Transverse colon (tissue), 4 donors: ENCODE results near the gene TRPM4. TPM values are rescaled to one million over a fixed set of nuclear protein-coding genes. Genes with fewer than 3 reads are reported as not detected.

Experiments used
- DNase-seq: peaks from one replicate; pipeline ENCODE4 v3.0.0-alpha.2; 2019
- H3K27ac ChIP-seq, 4 donors: fragments of 200-600 bp; sonication (generic); 2 replicates each; pipeline ENCODE4 v1.5.1; 2016 to 2018; ENCODE audit warnings: inconsistent platforms in 4 of 4
- H3K27me3 ChIP-seq: fragments of 200-600 bp; sonication (generic); 2 replicates; pipeline ENCODE4 v1.5.1; 2017; ENCODE audit warnings: inconsistent platforms
- H3K36me3 ChIP-seq, 4 donors: fragments of 200-600 bp; sonication (generic); 2 replicates each; pipeline ENCODE4 v1.5.1; 2017 to 2019; ENCODE audit warnings: inconsistent platforms in 4 of 4
- H3K4me1 ChIP-seq, 4 donors: fragments of 200-600 bp; sonication (generic); 2 replicates each; pipeline ENCODE4 v1.5.1; 2017 to 2020; ENCODE audit warnings: inconsistent platforms in 4 of 4
- H3K4me3 ChIP-seq, 4 donors: fragments of 200-600 bp; sonication (generic); 1 replicate in 1 of 4; 2 replicates in 3 of 4; pipeline versions ENCODE4 v1.5.1 to v1.6.1; 2017 to 2019; ENCODE audit warnings: inconsistent platforms in 4 of 4
- H3K9me3 ChIP-seq, 2 donors: fragments of 200-600 bp; sonication (generic); 2 replicates each; pipeline ENCODE4 v1.5.1; 2017 to 2019; ENCODE audit warnings: inconsistent platforms in 2 of 2
- CTCF ChIP-seq, 5 experiments: fragments of 200-600 bp in 3 of 5; fragments of 450-650 bp in 2 of 5; sonication (generic) in 3 of 5; IDR thresholded peaks; 1 replicate in 2 of 5; 2 replicates in 3 of 5; pipeline ENCODE4 v1.5.1; 2016 to 2017; ENCODE audit warnings: antibody characterized with exemption in 5 of 5, inconsistent platforms in 3 of 5, mild to moderate bottlenecking in 2 of 5, moderate library complexity in 1 of 5
- EP300 ChIP-seq: sonication (generic); formaldehyde crosslinking; IDR thresholded peaks from one replicate; pipeline ENCODE4 v1.6.1; 2017; ENCODE audit warnings: antibody characterized with exemption, low read depth
- POLR2A ChIP-seq: fragments of 450-650 bp; IDR thresholded peaks from one replicate; pipeline ENCODE4 v1.6.1; 2016; ENCODE audit warnings: antibody characterized with exemption, mild to moderate bottlenecking, moderate library complexity
- POLR2AphosphoS5 ChIP-seq, 3 donors: sonication (generic); formaldehyde crosslinking; IDR thresholded peaks; one replicate each; pipeline ENCODE4 v1.6.1; 2016; ENCODE audit warnings: antibody characterized with exemption in 3 of 3
- WGBS, 2 donors: methylation state at CpG; one replicate each; pipeline ENCODE4 v1.1.5; 2018; ENCODE audit warnings: low coverage in 1 of 2; 5-methylcytosine and 5-hydroxymethylcytosine counted together
- in situ Hi-C, 4 donors: fragments of 200-750 bp; cut with MboI; loops; one replicate each; pipeline versions ENCODE4 v1.15.0 to v1.15.1; 2017; ENCODE audit warnings: low sequenced_read_pairs in 3 of 4, low pct_ligation_motif_present in 1 of 4, low pct_unique_long_range_greater_than_20kb in 1 of 4
- intact Hi-C: fragments of 100-400 bp; cut with DNase I; formaldehyde crosslinking; loops from one replicate; pipeline ENCODE4 v1.15.1; 2023; ENCODE audit warnings: low total_unique reads
- total RNA-seq, 4 donors: library from RNA; depleted of rRNA; stranded (reverse); fragments of >200 nt; gene quantifications; one replicate each; pipeline ENCODE4 v1.1.0, GENCODE V29; 2016

Gene TRPM4
- total RNA-seq, 4 donors from 2014 or later = 247 to 884 (median 568) TPM

- no peaks in the 10 kb centered on the region for H3K4me1 ChIP-seq
- no peak for DNase-seq
- TF ChIP-seq POLR2AphosphoS5 (IDR thresholded peaks at IDR 0.05) (no peak), EP300 (no peak), CTCF (IDR thresholded peaks at IDR 0.05) (no peak), POLR2A (no peak)
- WGBS, 2 donors = 81% methylated on average over 1 of the region's 1 CpG; no CpG with 5 or more reads in 1 of the 2 donors
- in situ Hi-C loops (no loop called here), intact Hi-C loops (no loop called here)
- H3K27me3 ChIP-seq = no peaks in the 10 kb centered on the region
- H3K9me3 ChIP-seq = no peaks in the 10 kb centered on the region
- no peak overlapping the region for H3K27ac ChIP-seq
- H3K36me3 ChIP-seq = no peaks in the 10 kb centered on the region
- no peak overlapping the region for H3K4me3 ChIP-seq
Observed at GRCh38 chr19:49233163-49233562, 75.6 kb downstream of the TRPM4 start.

GRCh38 chr19:49241769-49242168 is 84.2 kb downstream of the TRPM4 start:
- no peaks in the 10 kb centered on the region for H3K27me3 ChIP-seq
- DNase-seq = no peak
- H3K36me3 ChIP-seq = no peaks in the 10 kb centered on the region
- TF ChIP-seq CTCF (IDR thresholded peaks at IDR 0.05) (no peak), EP300 (no peak), POLR2A (no peak), POLR2AphosphoS5 (IDR thresholded peaks at IDR 0.05) (no peak)
- H3K4me1 ChIP-seq = peaks cover 0 to 11% (median 7%) of the 10 kb centered on the region in 4 donors
- H3K9me3 ChIP-seq = no peaks in the 10 kb centered on the region
- intact Hi-C loops = no loop called here
- 37 to 52% methylated on average over 6 to 7 of the region's 7 CpGs for WGBS, 2 donors
- in situ Hi-C loops = no loop called here
- H3K27ac ChIP-seq = no peak overlapping the region
- no peak overlapping the region for H3K4me3 ChIP-seq

- Histone ChIP-seq H3K4me1 (peaks cover 0 to 11% (median 7%) of the 10 kb centered on the region in 4 donors), H3K36me3 (no peaks in the 10 kb centered on the region), H3K27me3 (no peaks in the 10 kb centered on the region), H3K9me3 (no peaks in the 10 kb centered on the region), H3K4me3 (no peak overlapping the region), H3K27ac (no peak overlapping the region)
- 27 to 57% methylated on average over 4 to 6 of the region's 6 CpGs for WGBS, 2 donors
- in situ Hi-C loops (no loop called here), intact Hi-C loops (no loop called here)
- DNase-seq = no peak
- TF ChIP-seq CTCF (IDR thresholded peaks at IDR 0.05) = no peak
- no peak for TF ChIP-seq EP300
- TF ChIP-seq POLR2AphosphoS5 (IDR thresholded peaks at IDR 0.05) = no peak
- TF ChIP-seq POLR2A = no peak
Observed at GRCh38 chr19:49243129-49243528, 85.5 kb downstream of the TRPM4 start.

GRCh38 chr19:49243726-49244125 is 86.1 kb downstream of the TRPM4 start:
- Histone ChIP-seq H3K27ac (no peak overlapping the region), H3K4me3 (no peak overlapping the region), H3K36me3 (no peaks in the 10 kb centered on the region), H3K27me3 (no peaks in the 10 kb centered on the region), H3K4me1 (peaks cover 0 to 11% (median 7%) of the 10 kb centered on the region in 4 donors), H3K9me3 (no peaks in the 10 kb centered on the region)
- 89% methylated on average over 11 of the region's 11 CpGs; no CpG with 5 or more reads in 1 of the 2 donors for WGBS, 2 donors
- no peak for DNase-seq
- no peak for TF ChIP-seq POLR2A
- TF ChIP-seq EP300 = no peak
- TF ChIP-seq CTCF (IDR thresholded peaks at IDR 0.05) = no peak
- TF ChIP-seq POLR2AphosphoS5 (IDR thresholded peaks at IDR 0.05) = no peak
- in situ Hi-C loops = no loop called here
- intact Hi-C loops = no loop called here
